HL-60 (cell line): ENCODE data around the gene KSR1.

Source experiments
- DNase-seq, 2 experiments: peaks; one replicate each; pipeline ENCODE4 v3.0.0-alpha.2; 2010 to 2020; ENCODE audit warnings: low read depth in 1 of 2, low spot score in 1 of 2
- H3K27ac ChIP-seq: fragments of 250-450 bp; sonication (Bioruptor Pico); replicated peaks from 2 replicates; pipeline ENCODE4 v1.5.1; 2020; ENCODE audit warnings: mild to moderate bottlenecking, moderate library complexity
- H3K27me3 ChIP-seq: fragments of 250-450 bp; sonication (Bioruptor Pico); 2 replicates; pipeline ENCODE4 v1.5.1; 2021; ENCODE audit warnings: mild to moderate bottlenecking, moderate library complexity; ENCODE audit not compliant: insufficient read depth, poor library complexity, severe bottlenecking
- H3K4me3 ChIP-seq: replicated peaks from 2 replicates; pipeline ENCODE4 v1.5.1; 2011; ENCODE audit warnings: mild to moderate bottlenecking, control low read depth, low read length; ENCODE audit not compliant: insufficient read depth
- CTCF ChIP-seq: IDR thresholded peaks from one replicate; pipeline ENCODE4 v1.5.1; 2011; ENCODE audit warnings: low read length, control low read depth, inconsistent platforms; ENCODE audit not compliant: insufficient read depth
- GABPA ChIP-seq: IDR thresholded peaks from 2 replicates; pipeline ENCODE4 v1.6.1; 2012; ENCODE audit warnings: low read depth
- POLR2AphosphoS5 ChIP-seq: IDR thresholded peaks from 2 replicates; pipeline ENCODE4 v1.6.1; 2012; ENCODE audit warnings: low read depth
- REST ChIP-seq: IDR thresholded peaks from 2 replicates; pipeline ENCODE4 v1.6.1; 2012; ENCODE audit warnings: low read depth; ENCODE audit not compliant: insufficient replicate concordance
- SPI1 ChIP-seq: IDR thresholded peaks from 2 replicates; pipeline ENCODE4 v1.6.1; 2012; ENCODE audit warnings: low read depth, mild to moderate bottlenecking, borderline replicate concordance

The KSR1 gene

GRCh38 chr17:27597783-27598320 is 141.6 kb downstream of the KSR1 start:
- TF ChIP-seq REST (no peak), GABPA (no peak), CTCF (no peak), SPI1 (no peak), POLR2AphosphoS5 (no peak)
- Histone ChIP-seq H3K27me3 (no peaks in the 10 kb centered on the region), H3K4me3 (no peak overlapping the region), H3K27ac (no peak overlapping the region)
- DNase-seq = no peak

- Histone ChIP-seq H3K27ac (no peak overlapping the region), H3K4me3 (no peak overlapping the region), H3K27me3 (no peaks in the 10 kb centered on the region)
- no peak for DNase-seq
- no peak for TF ChIP-seq POLR2AphosphoS5
- TF ChIP-seq REST = no peak
- TF ChIP-seq GABPA = no peak
- no peak for TF ChIP-seq CTCF
- no peak for TF ChIP-seq SPI1
Measured at GRCh38 chr17:27598337-27599050, 142.2 kb downstream of the KSR1 start.

- no peak for DNase-seq
- Histone ChIP-seq H3K4me3 (no peak overlapping the region), H3K27ac (no peak overlapping the region), H3K27me3 (no peaks in the 10 kb centered on the region)
- TF ChIP-seq POLR2AphosphoS5 = no peak
- no peak for TF ChIP-seq REST
- TF ChIP-seq GABPA = no peak
- TF ChIP-seq CTCF = no peak
- TF ChIP-seq SPI1 = no peak
Measured at GRCh38 chr17:27600471-27600870, 144.2 kb downstream of the KSR1 start.
